Testis (tissue), 3 donors: Measurements from ENCODE around the gene PRIMPOL. TPM values are rescaled to one million over a fixed set of nuclear protein-coding genes. Genes with fewer than 3 reads are reported as not detected.
"Not testable (repeated sequence)": the region's sequence is repeated elsewhere in the genome, so short reads cannot be mapped to it uniquely, and the experiment has no call there.

Source experiments
- DNase-seq: peaks from one replicate; pipeline ENCODE4 v3.0.0-alpha.2; 2019
- H3K27ac ChIP-seq, 2 donors: fragments of 200-600 bp; sonication (generic); one replicate each; pipeline ENCODE4 v1.5.1; 2019
- H3K27me3 ChIP-seq: fragments of 200-600 bp; sonication (generic); one replicate; pipeline ENCODE4 v1.5.1; 2019
- H3K36me3 ChIP-seq: fragments of 200-600 bp; sonication (generic); one replicate; pipeline ENCODE4 v1.5.1; 2017; ENCODE audit warnings: low read depth; ENCODE audit errors: missing control alignments
- H3K4me1 ChIP-seq: fragments of 200-600 bp; sonication (generic); one replicate; pipeline ENCODE4 v1.5.1; 2019
- H3K4me3 ChIP-seq, 2 donors: fragments of 200-600 bp; sonication (generic); one replicate each; pipeline ENCODE4 v1.5.1; 2017 to 2019
- H3K9me3 ChIP-seq: fragments of 200-600 bp; sonication (generic); one replicate; pipeline ENCODE4 v1.5.1; 2017
- POLR2A ChIP-seq: fragments of 450-650 bp; IDR thresholded peaks from one replicate; pipeline ENCODE4 v1.6.1; 2017; ENCODE audit warnings: antibody characterized with exemption, mild to moderate bottlenecking, moderate library complexity
- whole genome bisulfite sequencing, 2 donors: methylation state at CpG; one replicate each; pipeline ENCODE4 v1.1.5; 2018; 5-methylcytosine and 5-hydroxymethylcytosine counted together
- intact Hi-C: fragments of 100-400 bp; cut with DNase I; formaldehyde crosslinking; loops from one replicate; pipeline ENCODE4 v1.15.1; 2023; ENCODE audit warnings: low total_unique reads
- polyA plus RNA-seq: library from polyadenylated mRNA; stranded (reverse); fragments of 350-450 nt; fragmentation: Illumina TruSeq; extraction: RNeasy Lipid Tissue Mini Kit (QIAGEN cat#74804); gene quantifications from one replicate; pipeline ENCODE4 v1.2.3, GENCODE V29; 2014; ENCODE audit warnings: low read depth, low replicate concordance; ENCODE audit not compliant: insufficient read depth
- total RNA-seq, 2 donors: library from RNA; depleted of rRNA; stranded (reverse); fragments of >200 nt; gene quantifications; one replicate each; pipeline ENCODE4 v1.2.3, GENCODE V29; 2016
- TF ChIP-seq, protein P1 (sequence below), 3 experiments: fragments of 450-650 bp in 2 of 3; fragments of 200-600 bp in 1 of 3; sonication (generic) in 1 of 3; IDR thresholded peaks; one replicate each; pipeline ENCODE4 v1.5.1; 2016 to 2019; ENCODE audit warnings: antibody characterized with exemption in 3 of 3, mild to moderate bottlenecking in 2 of 3, moderate library complexity in 1 of 3

Gene PRIMPOL
- total and polyA plus RNA-seq, 3 donors from 2014 or later, result 16.3 to 18.8 (median 17.6) TPM

DNA sequence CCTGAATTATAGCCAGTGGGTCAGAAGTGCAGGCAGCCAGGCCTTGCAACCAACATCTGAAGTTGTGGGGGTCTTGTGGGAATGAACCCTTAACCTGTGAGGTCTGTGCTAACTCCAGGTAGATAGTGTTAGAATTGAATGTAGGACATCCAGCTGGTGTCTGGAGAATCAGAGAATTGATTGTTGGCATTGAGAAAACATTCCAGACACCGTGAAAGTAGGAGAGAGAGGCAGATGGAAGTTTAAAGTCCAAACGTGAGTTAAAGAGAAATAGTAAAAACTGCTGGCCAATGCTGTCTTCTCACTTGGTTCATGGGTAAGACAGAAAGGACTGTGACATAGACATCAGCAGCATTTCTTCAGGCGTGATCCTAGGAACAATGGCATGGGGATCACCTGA lies 28.0 kb upstream of the PRIMPOL start:
- Histone ChIP-seq H3K4me1 (no peaks in the 10 kb centered on the region), H3K36me3 (no peaks in the 10 kb centered on the region), H3K4me3 (no peak overlapping the region), H3K9me3 (no peaks in the 10 kb centered on the region), H3K27me3 (no peaks in the 10 kb centered on the region), H3K27ac (no peak overlapping the region)
- 75 to 81% methylated on average over 3 of the region's 3 CpGs for WGBS, 2 donors
- TF ChIP-seq, protein P1, sequence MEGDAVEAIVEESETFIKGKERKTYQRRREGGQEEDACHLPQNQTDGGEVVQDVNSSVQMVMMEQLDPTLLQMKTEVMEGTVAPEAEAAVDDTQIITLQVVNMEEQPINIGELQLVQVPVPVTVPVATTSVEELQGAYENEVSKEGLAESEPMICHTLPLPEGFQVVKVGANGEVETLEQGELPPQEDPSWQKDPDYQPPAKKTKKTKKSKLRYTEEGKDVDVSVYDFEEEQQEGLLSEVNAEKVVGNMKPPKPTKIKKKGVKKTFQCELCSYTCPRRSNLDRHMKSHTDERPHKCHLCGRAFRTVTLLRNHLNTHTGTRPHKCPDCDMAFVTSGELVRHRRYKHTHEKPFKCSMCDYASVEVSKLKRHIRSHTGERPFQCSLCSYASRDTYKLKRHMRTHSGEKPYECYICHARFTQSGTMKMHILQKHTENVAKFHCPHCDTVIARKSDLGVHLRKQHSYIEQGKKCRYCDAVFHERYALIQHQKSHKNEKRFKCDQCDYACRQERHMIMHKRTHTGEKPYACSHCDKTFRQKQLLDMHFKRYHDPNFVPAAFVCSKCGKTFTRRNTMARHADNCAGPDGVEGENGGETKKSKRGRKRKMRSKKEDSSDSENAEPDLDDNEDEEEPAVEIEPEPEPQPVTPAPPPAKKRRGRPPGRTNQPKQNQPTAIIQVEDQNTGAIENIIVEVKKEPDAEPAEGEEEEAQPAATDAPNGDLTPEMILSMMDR (IDR thresholded peaks at IDR 0.05), result no peak
- no peak for TF ChIP-seq POLR2A
- intact Hi-C loops, result no loop called here
- DNase-seq, result no peak

DNA sequence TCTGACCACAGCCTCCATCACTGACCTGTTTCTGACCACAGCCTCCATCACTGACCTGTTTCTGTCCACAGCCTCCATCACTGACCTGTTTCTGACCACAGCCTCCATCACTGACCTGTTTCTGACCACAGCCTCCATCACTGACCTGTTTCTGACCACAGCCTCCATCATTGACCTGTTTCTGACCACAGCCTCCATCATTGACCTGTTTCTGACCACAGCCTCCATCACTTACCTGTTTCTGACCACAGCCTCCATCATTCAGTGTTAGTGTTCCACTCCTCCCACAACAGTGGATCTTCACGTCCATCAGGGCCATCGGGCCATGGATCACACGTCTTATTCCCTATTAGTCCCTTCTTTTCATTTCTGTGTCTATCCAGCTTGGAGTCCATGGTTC lies 25.0 kb upstream of the PRIMPOL start:
- DNase-seq, H3K4me3 ChIP-seq, H3K9me3 ChIP-seq, H3K27ac ChIP-seq, intact Hi-C loops, H3K4me1 ChIP-seq, H3K27me3 ChIP-seq, H3K36me3 ChIP-seq: not testable (repeated sequence)
- WGBS, 2 donors, result 97 to 98% methylated on average over 3 of the region's 3 CpGs

DNA sequence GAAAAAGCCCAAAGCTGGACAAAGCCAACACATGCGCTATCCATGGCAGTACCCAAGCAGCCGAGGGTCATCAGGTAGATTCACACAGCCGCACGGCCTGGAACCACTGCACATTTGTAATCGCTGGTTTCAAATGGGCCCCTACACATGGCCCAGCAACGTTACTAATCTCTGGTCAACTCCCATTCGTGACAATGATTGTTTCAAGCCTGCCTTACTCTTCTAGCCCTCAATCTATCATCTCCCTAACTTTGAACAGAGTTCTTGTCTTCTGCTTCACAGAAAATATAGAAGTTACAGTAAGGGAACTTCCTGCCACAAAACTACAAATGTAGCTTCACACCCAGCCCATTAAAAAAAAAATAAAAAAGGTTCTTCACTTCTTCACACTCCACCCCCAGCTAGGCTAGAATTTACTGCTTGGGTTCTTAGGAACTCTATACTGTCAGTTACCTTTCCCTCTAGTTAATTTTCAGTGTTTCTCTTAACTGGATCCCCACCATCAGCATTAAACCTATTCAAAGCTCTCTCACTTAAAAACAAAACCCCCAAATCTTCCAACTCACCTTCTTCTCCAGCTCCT lies 24.5 kb upstream of the PRIMPOL start:
- DNase-seq, result no peak
- no peaks in the 10 kb centered on the region for H3K4me1 ChIP-seq
- TF ChIP-seq POLR2A, result no peak
- TF ChIP-seq, protein P1 (IDR thresholded peaks at IDR 0.05), result no peak
- intact Hi-C loops, result no loop called here
- H3K9me3 ChIP-seq, result no peaks in the 10 kb centered on the region
- H3K4me3 ChIP-seq, result no peak overlapping the region
- H3K36me3 ChIP-seq, result no peaks in the 10 kb centered on the region
- H3K27me3 ChIP-seq, result no peaks in the 10 kb centered on the region
- no peak overlapping the region for H3K27ac ChIP-seq
- WGBS, 2 donors, result 88% methylated on average over 7 of the region's 7 CpGs

DNA sequence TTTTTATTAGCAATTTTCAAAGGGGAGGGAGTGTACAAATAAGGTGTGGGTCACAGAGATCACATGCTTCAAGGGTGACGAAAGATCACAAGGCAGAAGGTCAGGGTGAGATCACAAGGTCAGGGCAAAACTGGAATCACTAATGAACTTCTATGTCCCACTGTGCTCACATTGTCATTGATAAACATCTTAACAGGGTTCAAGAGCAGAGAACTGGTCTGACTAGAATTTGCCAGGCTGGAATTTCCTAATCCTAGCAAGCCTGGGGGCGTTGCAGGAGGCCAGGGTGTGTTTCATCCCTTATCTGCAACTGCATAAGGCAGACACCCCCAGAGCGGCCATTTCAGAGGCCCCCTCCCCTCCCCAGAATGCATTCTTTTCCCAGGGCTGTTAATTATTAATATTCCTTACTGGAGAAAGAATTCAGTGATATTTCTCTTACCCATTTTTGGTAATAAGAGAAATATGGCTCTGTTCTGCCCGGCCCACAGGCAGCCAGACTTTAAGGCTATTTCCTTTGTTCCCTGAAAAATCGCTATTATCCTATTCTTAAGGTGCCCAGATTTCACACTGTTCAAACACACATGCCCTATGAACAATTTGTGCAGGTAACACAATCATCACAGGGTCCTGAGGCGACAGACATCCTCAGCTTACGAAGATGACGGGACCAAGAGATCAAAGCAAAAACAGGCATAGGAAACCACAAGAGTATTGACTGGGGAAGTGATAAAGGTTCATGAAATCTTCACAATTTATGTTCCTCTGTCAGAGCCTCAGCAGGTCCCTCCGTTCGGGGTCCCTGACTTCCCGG lies 23.5 kb upstream of the PRIMPOL start:
- H3K36me3 ChIP-seq, intact Hi-C loops, H3K27ac ChIP-seq, H3K4me1 ChIP-seq, DNase-seq, H3K4me3 ChIP-seq, H3K9me3 ChIP-seq, H3K27me3 ChIP-seq: not testable (repeated sequence)
- WGBS, 2 donors, result 92 to 93% methylated on average over 11 of the region's 11 CpGs

DNA sequence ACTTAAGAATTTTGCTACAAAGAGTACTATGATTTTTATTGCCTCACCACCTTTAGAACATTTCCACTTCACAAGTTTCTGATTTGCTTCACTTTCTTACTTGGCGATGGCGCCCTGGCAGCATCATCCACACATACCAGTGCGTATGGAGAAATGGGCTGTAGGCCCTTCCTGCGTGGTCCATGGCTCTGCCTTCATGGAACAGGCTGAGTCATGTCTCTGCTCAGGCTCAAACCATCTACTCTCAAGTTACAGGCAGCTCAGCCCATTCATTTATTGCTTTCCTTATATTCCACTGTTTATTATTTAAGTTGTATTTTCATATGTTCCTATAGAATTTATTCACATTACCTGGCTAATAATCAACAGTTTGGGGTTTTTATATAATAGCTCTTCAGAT lies 21.4 kb upstream of the PRIMPOL start:
- Histone ChIP-seq H3K4me3 (no peak overlapping the region), H3K36me3 (no peaks in the 10 kb centered on the region), H3K4me1 (no peaks in the 10 kb centered on the region), H3K27me3 (no peaks in the 10 kb centered on the region), H3K27ac (no peak overlapping the region), H3K9me3 (no peaks in the 10 kb centered on the region)
- DNase-seq, result no peak
- 97 to 98% methylated on average over 4 of the region's 4 CpGs for WGBS, 2 donors
- intact Hi-C loops, result no loop called here
- TF ChIP-seq, protein P1 (IDR thresholded peaks at IDR 0.05), result no peak
- TF ChIP-seq POLR2A, result no peak

DNA sequence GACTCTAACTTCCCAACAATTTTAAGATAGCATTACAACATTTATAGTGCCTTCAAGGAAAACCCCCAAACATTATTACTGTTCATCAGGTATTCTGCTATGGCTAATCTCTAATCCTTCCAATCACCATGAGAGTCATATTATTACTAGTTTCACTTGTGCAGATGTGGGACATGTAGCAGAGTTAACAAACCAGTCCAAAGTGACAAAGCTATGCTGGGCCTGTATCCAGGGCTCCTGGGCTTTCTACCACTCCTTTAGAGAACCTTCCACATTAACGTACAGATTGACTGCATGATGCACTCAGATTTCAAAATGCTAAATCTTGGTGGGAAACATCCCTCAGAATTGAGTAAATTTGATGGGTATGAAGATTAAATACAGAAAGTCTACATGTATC lies 16.7 kb upstream of the PRIMPOL start:
- H3K27me3 ChIP-seq, result no peaks in the 10 kb centered on the region
- DNase-seq, result no peak
- no peaks in the 10 kb centered on the region for H3K36me3 ChIP-seq
- 82 to 92% methylated on average over 1 of the region's 1 CpG for WGBS, 2 donors
- H3K4me1 ChIP-seq, result no peaks in the 10 kb centered on the region
- H3K9me3 ChIP-seq, result no peaks in the 10 kb centered on the region
- no peak overlapping the region for H3K4me3 ChIP-seq
- no peak for TF ChIP-seq POLR2A
- TF ChIP-seq, protein P1 (IDR thresholded peaks at IDR 0.05), result no peak
- H3K27ac ChIP-seq, result no peak overlapping the region
- intact Hi-C loops, result no loop called here
